ENCODE measurements around the gene MDM2.

- TF ChIP-seq, protein P1, sequence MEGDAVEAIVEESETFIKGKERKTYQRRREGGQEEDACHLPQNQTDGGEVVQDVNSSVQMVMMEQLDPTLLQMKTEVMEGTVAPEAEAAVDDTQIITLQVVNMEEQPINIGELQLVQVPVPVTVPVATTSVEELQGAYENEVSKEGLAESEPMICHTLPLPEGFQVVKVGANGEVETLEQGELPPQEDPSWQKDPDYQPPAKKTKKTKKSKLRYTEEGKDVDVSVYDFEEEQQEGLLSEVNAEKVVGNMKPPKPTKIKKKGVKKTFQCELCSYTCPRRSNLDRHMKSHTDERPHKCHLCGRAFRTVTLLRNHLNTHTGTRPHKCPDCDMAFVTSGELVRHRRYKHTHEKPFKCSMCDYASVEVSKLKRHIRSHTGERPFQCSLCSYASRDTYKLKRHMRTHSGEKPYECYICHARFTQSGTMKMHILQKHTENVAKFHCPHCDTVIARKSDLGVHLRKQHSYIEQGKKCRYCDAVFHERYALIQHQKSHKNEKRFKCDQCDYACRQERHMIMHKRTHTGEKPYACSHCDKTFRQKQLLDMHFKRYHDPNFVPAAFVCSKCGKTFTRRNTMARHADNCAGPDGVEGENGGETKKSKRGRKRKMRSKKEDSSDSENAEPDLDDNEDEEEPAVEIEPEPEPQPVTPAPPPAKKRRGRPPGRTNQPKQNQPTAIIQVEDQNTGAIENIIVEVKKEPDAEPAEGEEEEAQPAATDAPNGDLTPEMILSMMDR (IDR thresholded peaks at IDR 0.05) = no peak
- no peak for TF ChIP-seq POLR2A (IDR thresholded peaks at IDR 0.05)
Observed at GRCh38 chr12:68882251-68882964, 74.4 kb downstream of the MDM2 start.

All from uterus (tissue), 2 donors.